Measurements from ENCODE around the gene DAPK3.

- TF ChIP-seq POLR2A (IDR thresholded peaks at IDR 0.05; ENCODE audit: low read depth, low read length) (peak; percentile 100), TAF1 (IDR thresholded peaks at IDR 0.05; ENCODE audit: borderline replicate concordance, low read depth, low read length) (peak; percentile 100), POLR2AphosphoS5 (IDR thresholded peaks at IDR 0.05; ENCODE audit: low read depth, low read length) (peak; percentile 100)
Measured at GRCh38 chr19:3984908-3985642, 14.2 kb upstream of the DAPK3 start, which contains the start of gene EEF2.
